ENCODE results near the gene EVC.
"Not testable (repeated sequence)": the region's sequence is repeated elsewhere in the genome, so short reads cannot be mapped to it uniquely, and the experiment has no call there.

The EVC gene

GRCh38 chr4:5843573-5844530 is 132.9 kb downstream of the EVC start:
- DNase-seq (ENCODE audit: low read depth): no peak

- no peak for DNase-seq (ENCODE audit: low read depth)
Measured at GRCh38 chr4:5845035-5845905, 134.3 kb downstream of the EVC start.

GRCh38 chr4:5851637-5852301 is 140.8 kb downstream of the EVC start:
- DNase-seq (ENCODE audit: low read depth): no peak

- no peak for DNase-seq (ENCODE audit: low read depth)
Measured at GRCh38 chr4:5852523-5853202, 141.7 kb downstream of the EVC start.

GRCh38 chr4:5854929-5855328 is 143.9 kb downstream of the EVC start:
- no peak for DNase-seq (ENCODE audit: low read depth)

GRCh38 chr4:5856362-5856761 is 145.4 kb downstream of the EVC start:
- DNase-seq (ENCODE audit: low read depth): not testable (repeated sequence)

- DNase-seq (ENCODE audit: low read depth): no peak
Measured at GRCh38 chr4:5857199-5857598, 146.2 kb downstream of the EVC start.

GRCh38 chr4:5858020-5858769 is 147.2 kb downstream of the EVC start:
- no peak for DNase-seq (ENCODE audit: low read depth)

- no peak for DNase-seq (ENCODE audit: low read depth)
Measured at GRCh38 chr4:5863461-5864113, 152.6 kb downstream of the EVC start.
